H9 (cell line): Measurements from ENCODE around the gene C17orf58. TPM values are rescaled to one million over a fixed set of nuclear protein-coding genes. Genes with fewer than 3 reads are reported as not detected.

Experiments used
- DNase-seq: peaks from one replicate; pipeline ENCODE4 v3.0.0-alpha.2; 2017
- H2AFZ ChIP-seq: one replicate; pipeline ENCODE4 v1.6.1; 2013; ENCODE audit warnings: mild to moderate bottlenecking, low read length, control low read depth, moderate library complexity
- H2AK5ac ChIP-seq: 2 replicates; pipeline ENCODE4 v1.6.1; 2013; ENCODE audit warnings: low read length, control low read depth, mixed read lengths; ENCODE audit not compliant: insufficient read length
- H2BK120ac ChIP-seq: one replicate; pipeline ENCODE4 v1.6.1; 2013; ENCODE audit warnings: low read depth, mild to moderate bottlenecking, low read length, control low read depth, inconsistent platforms; ENCODE audit not compliant: poor library complexity, severe bottlenecking
- H2BK12ac ChIP-seq: 2 replicates; pipeline ENCODE4 v1.6.1; 2013; ENCODE audit warnings: low read length, control low read depth, mixed read lengths, low read depth; ENCODE audit not compliant: insufficient read length
- H2BK15ac ChIP-seq: 2 replicates; pipeline ENCODE4 v1.6.1; 2013; ENCODE audit warnings: low read depth, low read length, control low read depth
- H2BK20ac ChIP-seq: one replicate; pipeline ENCODE4 v1.6.1; 2013; ENCODE audit warnings: low read depth, mild to moderate bottlenecking, low read length, control low read depth, inconsistent platforms; ENCODE audit not compliant: poor library complexity, severe bottlenecking
- H2BK5ac ChIP-seq: 2 replicates; pipeline ENCODE4 v1.6.1; 2013; ENCODE audit warnings: low read length, control low read depth, mixed read lengths; ENCODE audit not compliant: insufficient read length
- H3K14ac ChIP-seq: 2 replicates; pipeline ENCODE4 v1.6.1; 2013; ENCODE audit warnings: low read length, control low read depth; ENCODE audit not compliant: insufficient read depth
- H3K18ac ChIP-seq: 2 replicates; pipeline ENCODE4 v1.6.1; 2013; ENCODE audit warnings: low read depth, mild to moderate bottlenecking, mixed read lengths, low read length, control low read depth; ENCODE audit not compliant: insufficient read length
- H3K23ac ChIP-seq: 2 replicates; pipeline ENCODE4 v1.6.1; 2013; ENCODE audit warnings: low read length, control low read depth, mixed read lengths, low read depth; ENCODE audit not compliant: insufficient read length
- H3K23me2 ChIP-seq: 2 replicates; pipeline ENCODE4 v1.6.1; 2013; ENCODE audit warnings: low read depth, mild to moderate bottlenecking, mixed read lengths, low read length, control low read depth; ENCODE audit not compliant: insufficient read length, poor library complexity, severe bottlenecking
- H3K27ac ChIP-seq: 2 replicates; pipeline ENCODE4 v1.5.1; 2013; ENCODE audit warnings: low read length, control low read depth, mixed read lengths, low read depth; ENCODE audit not compliant: insufficient read length
- H3K27me3 ChIP-seq: 2 replicates; pipeline ENCODE4 v1.6.1; 2013; ENCODE audit warnings: low read length, control low read depth, inconsistent platforms; ENCODE audit not compliant: insufficient read depth
- H3K4ac ChIP-seq: 2 replicates; pipeline ENCODE4 v1.6.1; 2013; ENCODE audit warnings: low read depth, mild to moderate bottlenecking, control low read depth, inconsistent platforms, low read length, moderate library complexity
- H3K4me1 ChIP-seq: 2 replicates; pipeline ENCODE4 v1.6.1; 2013; ENCODE audit warnings: low read length, control low read depth, inconsistent platforms; ENCODE audit not compliant: insufficient read depth
- H3K4me2 ChIP-seq: 2 replicates; pipeline ENCODE4 v1.6.1; 2013; ENCODE audit warnings: low read length, control low read depth, mixed read lengths; ENCODE audit not compliant: insufficient read length, insufficient read depth
- H3K56ac ChIP-seq: 2 replicates; pipeline ENCODE4 v1.6.1; 2013; ENCODE audit warnings: low read depth, mild to moderate bottlenecking, mixed read lengths, low read length, control low read depth; ENCODE audit not compliant: insufficient read length
- H3K79me1 ChIP-seq: 2 replicates; pipeline ENCODE4 v1.6.1; 2013; ENCODE audit warnings: low read depth, mild to moderate bottlenecking, moderate library complexity, low read length, control low read depth, inconsistent platforms; ENCODE audit not compliant: insufficient read depth, poor library complexity, severe bottlenecking
- H3K79me2 ChIP-seq: 2 replicates; pipeline ENCODE4 v1.6.1; 2013; ENCODE audit warnings: low read length, control low read depth, inconsistent platforms; ENCODE audit not compliant: insufficient read depth
- H3K9ac ChIP-seq: 2 replicates; pipeline ENCODE4 v1.6.1; 2013; ENCODE audit warnings: low read length, control low read depth, mixed read lengths; ENCODE audit not compliant: insufficient read length; ENCODE audit errors: extremely low read depth
- H3K9me3 ChIP-seq: one replicate; pipeline ENCODE4 v1.6.1; 2013; ENCODE audit warnings: low read depth, low read length, inconsistent platforms; ENCODE audit not compliant: control insufficient read depth
- H3T11ph ChIP-seq: one replicate; pipeline ENCODE4 v1.6.1; 2013; ENCODE audit warnings: mild to moderate bottlenecking, low read length, control low read depth, inconsistent platforms
- H4K20me1 ChIP-seq: one replicate; pipeline ENCODE4 v1.6.1; 2013; ENCODE audit not compliant: control insufficient read depth, insufficient read length, insufficient read depth
- H4K5ac ChIP-seq: 2 replicates; pipeline ENCODE4 v1.6.1; 2013; ENCODE audit warnings: low read depth, mild to moderate bottlenecking, mixed read lengths, low read length, control low read depth; ENCODE audit not compliant: insufficient read length
- H4K8ac ChIP-seq: replicated peaks from 2 replicates; pipeline ENCODE4 v1.6.1; 2013; ENCODE audit warnings: low read length, control low read depth, mixed read lengths, low read depth; ENCODE audit not compliant: insufficient read length
- H4K91ac ChIP-seq: 2 replicates; pipeline ENCODE4 v1.6.1; 2013; ENCODE audit warnings: low read depth, mild to moderate bottlenecking, moderate library complexity, mixed read lengths, low read length, control low read depth; ENCODE audit not compliant: insufficient read length
- H3K27ac Mint-ChIP-seq, 3 experiments: 2 replicates in 2 of 3; 3 replicates in 1 of 3; pipeline ENCODE4 v1.8.0; 2020 to 2021; ENCODE audit warnings: mixed read lengths in 3 of 3, mild to moderate bottlenecking in 1 of 3, moderate library complexity in 1 of 3
- H3K27me3 Mint-ChIP-seq: 2 replicates; pipeline ENCODE4 v1.8.0; 2021; ENCODE audit warnings: low read depth, mild to moderate bottlenecking, moderate library complexity, mixed read lengths
- H3K36me3 Mint-ChIP-seq, 3 experiments: 2 replicates in 2 of 3; 3 replicates in 1 of 3; pipeline ENCODE4 v1.8.0; 2020 to 2021; ENCODE audit warnings: low read depth in 3 of 3, mixed read lengths in 3 of 3; ENCODE audit not compliant: insufficient read depth in 1 of 3
- H3K4me1 Mint-ChIP-seq, 2 experiments: 2 replicates each; pipeline ENCODE4 v1.8.0; 2020; ENCODE audit warnings: mixed read lengths in 2 of 2
- H3K4me3 Mint-ChIP-seq, 2 experiments: 2 replicates in 1 of 2; 3 replicates in 1 of 2; pipeline ENCODE4 v1.8.0; 2020 to 2021; ENCODE audit warnings: mild to moderate bottlenecking in 2 of 2, mixed read lengths in 2 of 2, moderate library complexity in 1 of 2
- H3K9me3 Mint-ChIP-seq, 2 experiments: 2 replicates in 1 of 2; 3 replicates in 1 of 2; pipeline ENCODE4 v1.8.0; 2020; ENCODE audit warnings: mild to moderate bottlenecking in 2 of 2, mixed read lengths in 2 of 2, moderate library complexity in 1 of 2
- CTCF ChIP-seq: fragments of 200-600 bp; sonication (generic); conservative IDR thresholded peaks from 3 replicates; pipeline ENCODE4 v1.8.0; 2021; ENCODE audit warnings: antibody characterized with exemption, mild to moderate bottlenecking
- WGBS: extraction: QIAGEN DNeasy Blood & Tissue Kit; methylation state at CpG from one replicate; pipeline ENCODE4 v1.1.7; 2013; ENCODE audit warnings: missing lambda C conversion rate, low lambda C conversion rate, mixed read lengths; ENCODE audit not compliant: insufficient read length; ENCODE audit errors: extremely low coverage; 5-methylcytosine and 5-hydroxymethylcytosine counted together
- total RNA-seq: library from RNA; stranded (reverse); gene quantifications from 2 replicates; pipeline ENCODE4 v1.2.1, GENCODE V29; 2021

C17orf58 gene
- total RNA-seq, 1 experiment from 2014 or later: 12.3 TPM

- H2AFZ ChIP-seq: no peak overlapping the region
- Mint-ChIP-seq H3K36me3 (peaks cover 44 to 93% (median 90%) of the 10 kb centered on the region in 3 experiments; a peak in 6 of 7 replicates), H3K9me3 (no peaks in the 10 kb centered on the region), H3K27me3 (no peaks in the 10 kb centered on the region), H3K4me3 (no peak overlapping the region), H3K27ac (no peak overlapping the region), H3K4me1 (no peaks in the 10 kb centered on the region)
- H3K27ac ChIP-seq: no peak overlapping the region
- no peak overlapping the region for H3K14ac ChIP-seq
- H4K91ac ChIP-seq: no peak overlapping the region
- H3K56ac ChIP-seq: no peak overlapping the region
- H4K5ac ChIP-seq: no peak overlapping the region
- H3K23ac ChIP-seq: no peak overlapping the region
- H3T11ph ChIP-seq: no peak overlapping the region
- H3K4me2 ChIP-seq: no peak overlapping the region
- H3K23me2 ChIP-seq: no peaks in the 10 kb centered on the region
- H3K18ac ChIP-seq: no peak overlapping the region
- H3K9ac ChIP-seq: no peak overlapping the region
- no peak overlapping the region for H4K8ac ChIP-seq
- no peaks in the 10 kb centered on the region for H3K79me1 ChIP-seq
- no peaks in the 10 kb centered on the region for H3K4me1 ChIP-seq
- no peak overlapping the region for H2BK12ac ChIP-seq
- DNase-seq: no peak
- no peak overlapping the region for H2BK15ac ChIP-seq
- H3K4ac ChIP-seq: no peak overlapping the region
- no CpG with 5 or more reads among the region's 5 CpGs for WGBS
- H4K20me1 ChIP-seq: no peaks in the 10 kb centered on the region
- no peaks in the 10 kb centered on the region for H3K27me3 ChIP-seq
- H3K9me3 ChIP-seq: no peaks in the 10 kb centered on the region
- no peaks in the 10 kb centered on the region for H3K79me2 ChIP-seq
- no peak overlapping the region for H2BK20ac ChIP-seq
- no peak overlapping the region for H2BK5ac ChIP-seq
- no peak overlapping the region for H2BK120ac ChIP-seq
- no peak for TF ChIP-seq CTCF
- no peak overlapping the region for H2AK5ac ChIP-seq
These were observed 48.9 kb downstream of the C17orf58 start for GRCh38 chr17:67947325-67947813.
